Measurements from ENCODE around the gene NDUFAF2.
"Not testable (repeated sequence)": the region's sequence is repeated elsewhere in the genome, so short reads cannot be mapped to it uniquely, and the experiment has no call there.

NDUFAF2 gene

GRCh38 chr5:61023131-61023530, 78.1 kb downstream of the NDUFAF2 start:
- TF ChIP-seq, protein P1, sequence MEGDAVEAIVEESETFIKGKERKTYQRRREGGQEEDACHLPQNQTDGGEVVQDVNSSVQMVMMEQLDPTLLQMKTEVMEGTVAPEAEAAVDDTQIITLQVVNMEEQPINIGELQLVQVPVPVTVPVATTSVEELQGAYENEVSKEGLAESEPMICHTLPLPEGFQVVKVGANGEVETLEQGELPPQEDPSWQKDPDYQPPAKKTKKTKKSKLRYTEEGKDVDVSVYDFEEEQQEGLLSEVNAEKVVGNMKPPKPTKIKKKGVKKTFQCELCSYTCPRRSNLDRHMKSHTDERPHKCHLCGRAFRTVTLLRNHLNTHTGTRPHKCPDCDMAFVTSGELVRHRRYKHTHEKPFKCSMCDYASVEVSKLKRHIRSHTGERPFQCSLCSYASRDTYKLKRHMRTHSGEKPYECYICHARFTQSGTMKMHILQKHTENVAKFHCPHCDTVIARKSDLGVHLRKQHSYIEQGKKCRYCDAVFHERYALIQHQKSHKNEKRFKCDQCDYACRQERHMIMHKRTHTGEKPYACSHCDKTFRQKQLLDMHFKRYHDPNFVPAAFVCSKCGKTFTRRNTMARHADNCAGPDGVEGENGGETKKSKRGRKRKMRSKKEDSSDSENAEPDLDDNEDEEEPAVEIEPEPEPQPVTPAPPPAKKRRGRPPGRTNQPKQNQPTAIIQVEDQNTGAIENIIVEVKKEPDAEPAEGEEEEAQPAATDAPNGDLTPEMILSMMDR (IDR thresholded peaks at IDR 0.05; ENCODE audit: insufficient read depth, low read length, missing control alignments), result no peak
- peak; percentile 38 for DNase-seq (ENCODE audit: low read depth, low spot score)
- ChIA-PET CTCF (interaction anchor here (0.9 kb wide), 1 partner anchor 63 kb away, joined by 3 read pairs; no protein-coding TSS in a partner anchor), POLR2A (no interaction called here)
- no peak overlapping the region for H3K4me3 ChIP-seq (ENCODE audit: low read depth, low read length)

GRCh38 chr5:61026004-61026403, 81.0 kb downstream of the NDUFAF2 start:
- DNase-seq (ENCODE audit: low read depth, low spot score), result no peak
- ChIA-PET POLR2A (no interaction called here), CTCF (no interaction called here)
- TF ChIP-seq, protein P1 (IDR thresholded peaks at IDR 0.05; ENCODE audit: insufficient read depth, low read length, missing control alignments), result no peak
- no peak overlapping the region for H3K4me3 ChIP-seq (ENCODE audit: low read depth, low read length)

- no peak for DNase-seq (ENCODE audit: low read depth, low spot score)
- no peak overlapping the region for H3K4me3 ChIP-seq (ENCODE audit: low read depth, low read length)
- POLR2A ChIA-PET, result no interaction called here
- TF ChIP-seq, protein P1 (IDR thresholded peaks at IDR 0.05; ENCODE audit: insufficient read depth, low read length, missing control alignments), result no peak
- CTCF ChIA-PET, result no interaction called here
These were observed 83.4 kb downstream of the NDUFAF2 start for GRCh38 chr5:61028382-61028781.

DNA sequence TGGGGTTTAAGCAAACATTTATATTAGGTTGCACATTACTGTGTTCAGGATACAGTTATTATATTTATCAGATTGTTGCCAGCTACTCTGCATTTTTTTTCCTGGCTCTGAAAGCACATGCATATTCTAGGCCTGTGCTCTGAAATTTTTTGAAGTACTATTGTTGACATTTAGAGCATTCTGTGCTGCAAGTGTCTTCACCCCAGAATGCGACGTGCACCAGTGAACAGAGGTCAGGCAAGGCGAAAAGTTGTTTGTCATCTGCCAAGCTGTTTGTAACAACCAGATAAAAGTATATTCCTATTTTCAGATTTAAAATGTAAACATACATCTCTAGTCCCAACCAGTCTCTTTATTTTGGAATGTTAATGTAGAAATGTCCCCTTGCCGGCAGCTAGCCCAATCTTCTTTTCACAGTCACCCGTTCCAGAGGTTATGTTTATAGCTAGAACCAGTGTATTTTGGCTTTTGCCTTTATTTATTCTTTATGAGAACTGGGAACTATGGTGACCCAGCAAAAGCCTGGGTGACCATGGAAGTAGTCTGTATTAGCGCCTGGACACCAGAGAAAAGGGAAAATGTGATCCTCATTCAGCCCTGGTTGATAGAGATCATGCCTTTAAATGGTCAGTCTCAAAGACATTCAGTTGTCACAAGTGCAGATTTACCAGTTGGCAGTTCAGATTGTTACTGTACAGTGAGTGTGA, 84.6 kb downstream of the NDUFAF2 start:
- no peak overlapping the region for H3K4me3 ChIP-seq (ENCODE audit: low read depth, low read length)
- ChIA-PET CTCF (no interaction called here), POLR2A (no interaction called here)
- DNase-seq (ENCODE audit: low read depth, low spot score), result no peak
- TF ChIP-seq, protein P1 (IDR thresholded peaks at IDR 0.05; ENCODE audit: insufficient read depth, low read length, missing control alignments), result no peak

DNA sequence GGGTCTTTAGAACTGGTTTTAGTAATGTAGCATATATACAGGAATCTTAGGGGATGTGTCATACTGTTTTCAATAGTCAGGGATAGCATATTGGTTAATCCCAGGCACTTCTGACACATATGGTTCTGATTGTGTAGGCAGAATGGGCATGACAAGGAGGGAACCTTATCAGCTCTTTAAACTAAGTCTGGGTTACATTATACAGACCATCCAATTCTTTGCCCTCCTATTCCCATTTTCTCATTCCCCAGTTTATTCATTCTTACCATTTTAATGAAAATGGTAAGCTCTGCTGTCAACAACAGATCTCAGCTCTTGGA, 85.1 kb downstream of the NDUFAF2 start:
- peak; percentile 12 for DNase-seq (ENCODE audit: low read depth, low spot score)
- ChIA-PET POLR2A (no interaction called here), CTCF (no interaction called here)
- H3K4me3 ChIP-seq (ENCODE audit: low read depth, low read length), result no peak overlapping the region
- TF ChIP-seq, protein P1 (IDR thresholded peaks at IDR 0.05; ENCODE audit: insufficient read depth, low read length, missing control alignments), result no peak

- DNase-seq (ENCODE audit: low read depth, low spot score); CTCF ChIA-PET; H3K4me3 ChIP-seq (ENCODE audit: low read depth, low read length); POLR2A ChIA-PET: not testable (repeated sequence)
These were observed 86.3 kb downstream of the NDUFAF2 start for GRCh38 chr5:61031301-61031700.

- ChIA-PET CTCF (no interaction called here), POLR2A (no interaction called here)
- no peak overlapping the region for H3K4me3 ChIP-seq (ENCODE audit: low read depth, low read length)
- TF ChIP-seq, protein P1 (IDR thresholded peaks at IDR 0.05; ENCODE audit: insufficient read depth, low read length, missing control alignments), result no peak
- DNase-seq (ENCODE audit: low read depth, low spot score), result no peak
These were observed 99.5 kb downstream of the NDUFAF2 start for GRCh38 chr5:61044545-61044944.

All from AG04449 (cell line).